SK-N-SH treated with all-trans-retinoic acid at 6 μM for 48 hours (cell line): Measurements from ENCODE around the gene ZNF175.
A peak's percentile ranks its signal among the peaks of the same experiment; 100 is the strongest.

Experiments used
- ATAC-seq: fragments of 200-7000 bp; cut with Tn5 transposase; 3 replicates; pipeline ENCODE4 v1.9.1; 2020; ENCODE audit warnings: mild to moderate bottlenecking, moderate library complexity
- BACH2 ChIP-seq: fragments of 250-450 bp; sonication (Bioruptor Pico); IDR thresholded peaks from 2 replicates; pipeline ENCODE4 v1.9.0; 2021; ENCODE audit warnings: mild to moderate bottlenecking, borderline replicate concordance
- CREB5 ChIP-seq: fragments of 250-450 bp; sonication (Bioruptor Pico); IDR thresholded peaks from 2 replicates; pipeline ENCODE4 v1.5.1; 2020; ENCODE audit warnings: low read depth, mild to moderate bottlenecking, moderate library complexity
- CSDC2 ChIP-seq: fragments of 250-450 bp; sonication (Bioruptor Pico); IDR thresholded peaks from 2 replicates; pipeline ENCODE4 v1.5.0; 2020; ENCODE audit warnings: mild to moderate bottlenecking, moderate library complexity
- CSRNP3 ChIP-seq: fragments of 250-450 bp; sonication (Bioruptor Pico); IDR thresholded peaks from 2 replicates; pipeline ENCODE4 v1.5.1; 2021; ENCODE audit warnings: mild to moderate bottlenecking, moderate library complexity
- ESRRG ChIP-seq: fragments of 250-450 bp; sonication (Bioruptor Pico); IDR thresholded peaks from 2 replicates; pipeline ENCODE4 v1.6.1; 2021; ENCODE audit warnings: mild to moderate bottlenecking
- GLIS3 ChIP-seq: fragments of 250-450 bp; sonication (Bioruptor Pico); IDR thresholded peaks from 2 replicates; pipeline ENCODE4 v1.5.0; 2020; ENCODE audit warnings: mild to moderate bottlenecking, moderate library complexity
- ISL1 ChIP-seq: fragments of 250-450 bp; sonication (Bioruptor Pico); IDR thresholded peaks from 2 replicates; pipeline ENCODE4 v2.1.2; 2022; ENCODE audit warnings: mild to moderate bottlenecking, moderate library complexity
- OSR1 ChIP-seq: fragments of 250-450 bp; sonication (Bioruptor Pico); IDR thresholded peaks from 2 replicates; pipeline ENCODE4 v1.8.0; 2022; ENCODE audit warnings: moderate library complexity, mild to moderate bottlenecking, inconsistent platforms
- RARB ChIP-seq: fragments of 250-450 bp; sonication (Bioruptor Pico); IDR thresholded peaks from 2 replicates; pipeline ENCODE4 v1.8.0; 2021; ENCODE audit warnings: mild to moderate bottlenecking, moderate library complexity
- TCF4 ChIP-seq: fragments of 250-450 bp; sonication (Bioruptor Pico); IDR thresholded peaks from 2 replicates; pipeline ENCODE4 v1.8.0; 2021; ENCODE audit warnings: mild to moderate bottlenecking, moderate library complexity, borderline replicate concordance
- TOX ChIP-seq: fragments of 250-450 bp; sonication (Bioruptor Pico); IDR thresholded peaks from 2 replicates; pipeline ENCODE4 v1.8.0; 2021; ENCODE audit warnings: mild to moderate bottlenecking, moderate library complexity, borderline replicate concordance
- ZC3H10 ChIP-seq: fragments of 250-450 bp; sonication (Bioruptor Pico); IDR thresholded peaks from 2 replicates; pipeline ENCODE4 v1.5.1; 2021; ENCODE audit warnings: mild to moderate bottlenecking, moderate library complexity
- ZFP3 ChIP-seq: fragments of 250-450 bp; sonication (Bioruptor Pico); IDR thresholded peaks from 2 replicates; pipeline ENCODE4 v1.5.0; 2020; ENCODE audit warnings: mild to moderate bottlenecking, moderate library complexity
- ZNF565 ChIP-seq: fragments of 450-650 bp; formaldehyde crosslinking; conservative IDR thresholded peaks from 2 replicates; pipeline ENCODE4 v1.5.0; 2020; ENCODE audit warnings: low read depth, mild to moderate bottlenecking, moderate library complexity
- ZNF70 ChIP-seq: fragments of 450-650 bp; formaldehyde crosslinking; IDR thresholded peaks from 2 replicates; pipeline ENCODE4 v1.5.0; 2020; ENCODE audit warnings: mild to moderate bottlenecking, moderate library complexity
- TF ChIP-seq, protein P1 (sequence below): fragments of 250-450 bp; sonication (Bioruptor Pico); IDR thresholded peaks from 2 replicates; pipeline ENCODE4 v1.8.0; 2021; ENCODE audit warnings: low read depth, mild to moderate bottlenecking, moderate library complexity, borderline replicate concordance
- TF ChIP-seq, protein P2 (sequence below): fragments of 250-450 bp; sonication (Bioruptor Pico); IDR thresholded peaks from 2 replicates; pipeline ENCODE4 v1.5.0; 2020; ENCODE audit warnings: mild to moderate bottlenecking, moderate library complexity
- TF ChIP-seq, protein P3 (sequence below): fragments of 250-450 bp; sonication (Bioruptor Pico); IDR thresholded peaks from 2 replicates; pipeline ENCODE4 v1.8.0; 2020; ENCODE audit warnings: mild to moderate bottlenecking, moderate library complexity, borderline replicate concordance

Gene ZNF175

GRCh38 chr19:51590441-51590840, 19.4 kb downstream of the ZNF175 start:
- TF ChIP-seq TOX (CRISPR knock-in tag) = no peak
- TF ChIP-seq ZNF565 = no peak
- TF ChIP-seq ZFP3 (CRISPR knock-in tag) = no peak
- no peak for ATAC-seq

- TF ChIP-seq, protein P1, sequence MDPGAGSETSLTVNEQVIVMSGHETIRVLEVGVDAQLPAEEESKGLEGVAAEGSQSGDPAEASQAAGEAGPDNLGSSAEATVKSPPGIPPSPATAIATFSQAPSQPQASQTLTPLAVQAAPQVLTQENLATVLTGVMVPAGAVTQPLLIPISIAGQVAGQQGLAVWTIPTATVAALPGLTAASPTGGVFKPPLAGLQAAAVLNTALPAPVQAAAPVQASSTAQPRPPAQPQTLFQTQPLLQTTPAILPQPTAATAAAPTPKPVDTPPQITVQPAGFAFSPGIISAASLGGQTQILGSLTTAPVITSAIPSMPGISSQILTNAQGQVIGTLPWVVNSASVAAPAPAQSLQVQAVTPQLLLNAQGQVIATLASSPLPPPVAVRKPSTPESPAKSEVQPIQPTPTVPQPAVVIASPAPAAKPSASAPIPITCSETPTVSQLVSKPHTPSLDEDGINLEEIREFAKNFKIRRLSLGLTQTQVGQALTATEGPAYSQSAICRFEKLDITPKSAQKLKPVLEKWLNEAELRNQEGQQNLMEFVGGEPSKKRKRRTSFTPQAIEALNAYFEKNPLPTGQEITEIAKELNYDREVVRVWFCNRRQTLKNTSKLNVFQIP (CRISPR knock-in tag) = no peak
- TF ChIP-seq TOX (CRISPR knock-in tag) (no peak), ISL1 (CRISPR knock-in tag) (no peak), CREB5 (CRISPR knock-in tag) (no peak), ESRRG (no peak), TCF4 (no peak), BACH2 (CRISPR knock-in tag) (no peak), CSDC2 (no peak), ZNF70 (CRISPR knock-in tag) (no peak)
- ATAC-seq = no peak
These were observed 21.4 kb downstream of the ZNF175 start for GRCh38 chr19:51592521-51592920.

DNA sequence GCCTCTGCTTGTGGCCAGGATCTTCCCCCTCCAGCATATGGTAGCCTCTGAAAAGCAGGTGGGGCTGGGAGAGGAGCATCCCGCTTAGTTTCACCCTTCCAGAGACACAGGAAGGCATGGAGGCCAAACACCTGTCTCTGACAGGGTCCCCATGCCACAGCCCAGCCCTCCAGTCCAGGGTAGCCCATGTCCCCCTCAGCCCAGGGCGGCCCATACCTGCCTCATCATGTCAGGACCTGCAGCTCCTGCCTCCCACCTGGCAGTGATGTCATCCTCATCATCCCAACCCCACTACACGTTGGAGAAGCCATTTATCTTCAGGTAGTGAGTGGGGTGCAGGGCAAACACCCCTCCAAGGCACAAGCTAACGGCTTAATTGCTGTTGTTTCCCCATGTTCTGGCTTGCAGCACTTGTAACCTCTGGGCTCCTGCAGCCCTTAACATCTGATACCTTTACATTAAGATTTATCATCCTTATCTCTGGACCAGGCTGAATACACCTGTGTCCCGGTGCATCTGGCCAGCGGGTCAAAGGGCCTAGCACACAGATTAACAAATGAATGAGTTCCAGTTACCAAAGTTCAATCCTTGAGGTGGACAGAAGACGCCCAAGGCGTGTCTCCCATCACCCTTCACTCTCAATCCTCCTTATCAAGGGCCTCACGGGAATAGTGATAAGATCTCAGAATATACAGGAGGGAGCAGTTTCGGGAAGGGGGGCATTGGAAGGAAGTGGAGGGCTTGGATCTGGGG, 22.2 kb downstream of the ZNF175 start:
- ATAC-seq = peak; percentile 5
- no peak for TF ChIP-seq ESRRG

DNA sequence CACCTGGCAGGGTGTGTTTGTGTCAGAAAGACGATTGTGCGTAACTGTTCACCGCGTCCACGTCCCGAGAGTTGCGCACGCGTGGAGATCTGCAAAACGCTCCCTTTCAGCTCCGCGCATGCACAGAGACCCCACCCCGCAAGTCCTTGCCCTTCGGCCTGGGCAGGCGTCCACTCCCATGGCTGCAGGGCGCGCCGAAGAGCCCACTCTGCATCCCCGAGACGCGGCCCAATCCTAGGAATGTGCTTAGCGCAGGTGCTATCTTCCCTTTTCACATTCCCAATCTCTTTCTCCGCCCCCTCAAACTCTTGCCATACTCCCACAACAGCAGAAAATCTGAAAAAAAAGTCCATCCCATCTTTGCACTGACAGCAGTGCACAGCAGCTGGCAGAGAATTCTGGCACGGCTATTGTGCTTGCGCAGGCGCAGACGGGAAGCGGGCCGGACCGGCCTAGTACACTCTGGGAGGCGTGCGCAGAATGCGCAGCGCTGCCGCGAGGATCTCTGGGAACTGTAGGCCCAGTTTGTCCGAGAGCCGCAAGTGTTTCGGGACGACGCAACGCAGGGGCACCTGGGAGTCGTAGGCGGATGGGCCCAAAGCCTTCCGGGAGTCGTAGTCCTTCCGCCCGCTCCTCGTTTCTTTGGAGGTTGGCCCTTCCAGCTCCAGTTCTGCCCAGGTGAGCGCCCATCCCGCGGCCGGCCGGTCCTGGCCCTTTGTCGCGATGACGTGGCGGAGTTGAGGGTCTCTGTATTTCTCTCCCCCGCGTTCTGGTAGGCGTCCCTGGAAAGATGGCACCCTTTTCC, 23.1 kb downstream of the ZNF175 start:
- TF ChIP-seq ZFP3 (CRISPR knock-in tag) (no peak), ZNF70 (CRISPR knock-in tag) (no peak), GLIS3 (no peak), BACH2 (CRISPR knock-in tag) (no peak), CSRNP3 (CRISPR knock-in tag) (no peak)
- TF ChIP-seq, protein P2, sequence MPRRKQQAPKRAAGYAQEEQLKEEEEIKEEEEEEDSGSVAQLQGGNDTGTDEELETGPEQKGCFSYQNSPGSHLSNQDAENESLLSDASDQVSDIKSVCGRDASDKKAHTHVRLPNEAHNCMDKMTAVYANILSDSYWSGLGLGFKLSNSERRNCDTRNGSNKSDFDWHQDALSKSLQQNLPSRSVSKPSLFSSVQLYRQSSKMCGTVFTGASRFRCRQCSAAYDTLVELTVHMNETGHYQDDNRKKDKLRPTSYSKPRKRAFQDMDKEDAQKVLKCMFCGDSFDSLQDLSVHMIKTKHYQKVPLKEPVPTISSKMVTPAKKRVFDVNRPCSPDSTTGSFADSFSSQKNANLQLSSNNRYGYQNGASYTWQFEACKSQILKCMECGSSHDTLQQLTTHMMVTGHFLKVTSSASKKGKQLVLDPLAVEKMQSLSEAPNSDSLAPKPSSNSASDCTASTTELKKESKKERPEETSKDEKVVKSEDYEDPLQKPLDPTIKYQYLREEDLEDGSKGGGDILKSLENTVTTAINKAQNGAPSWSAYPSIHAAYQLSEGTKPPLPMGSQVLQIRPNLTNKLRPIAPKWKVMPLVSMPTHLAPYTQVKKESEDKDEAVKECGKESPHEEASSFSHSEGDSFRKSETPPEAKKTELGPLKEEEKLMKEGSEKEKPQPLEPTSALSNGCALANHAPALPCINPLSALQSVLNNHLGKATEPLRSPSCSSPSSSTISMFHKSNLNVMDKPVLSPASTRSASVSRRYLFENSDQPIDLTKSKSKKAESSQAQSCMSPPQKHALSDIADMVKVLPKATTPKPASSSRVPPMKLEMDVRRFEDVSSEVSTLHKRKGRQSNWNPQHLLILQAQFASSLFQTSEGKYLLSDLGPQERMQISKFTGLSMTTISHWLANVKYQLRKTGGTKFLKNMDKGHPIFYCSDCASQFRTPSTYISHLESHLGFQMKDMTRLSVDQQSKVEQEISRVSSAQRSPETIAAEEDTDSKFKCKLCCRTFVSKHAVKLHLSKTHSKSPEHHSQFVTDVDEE (CRISPR knock-in tag) = peak; percentile 50; the same call in 1 of the 2 replicates
- TF ChIP-seq, protein P3, sequence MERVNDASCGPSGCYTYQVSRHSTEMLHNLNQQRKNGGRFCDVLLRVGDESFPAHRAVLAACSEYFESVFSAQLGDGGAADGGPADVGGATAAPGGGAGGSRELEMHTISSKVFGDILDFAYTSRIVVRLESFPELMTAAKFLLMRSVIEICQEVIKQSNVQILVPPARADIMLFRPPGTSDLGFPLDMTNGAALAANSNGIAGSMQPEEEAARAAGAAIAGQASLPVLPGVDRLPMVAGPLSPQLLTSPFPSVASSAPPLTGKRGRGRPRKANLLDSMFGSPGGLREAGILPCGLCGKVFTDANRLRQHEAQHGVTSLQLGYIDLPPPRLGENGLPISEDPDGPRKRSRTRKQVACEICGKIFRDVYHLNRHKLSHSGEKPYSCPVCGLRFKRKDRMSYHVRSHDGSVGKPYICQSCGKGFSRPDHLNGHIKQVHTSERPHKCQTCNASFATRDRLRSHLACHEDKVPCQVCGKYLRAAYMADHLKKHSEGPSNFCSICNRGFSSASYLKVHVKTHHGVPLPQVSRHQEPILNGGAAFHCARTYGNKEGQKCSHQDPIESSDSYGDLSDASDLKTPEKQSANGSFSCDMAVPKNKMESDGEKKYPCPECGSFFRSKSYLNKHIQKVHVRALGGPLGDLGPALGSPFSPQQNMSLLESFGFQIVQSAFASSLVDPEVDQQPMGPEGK (CRISPR knock-in tag) = no peak
- TF ChIP-seq, all 23 proteins: peak for 1
- ATAC-seq = peak; percentile 100

DNA sequence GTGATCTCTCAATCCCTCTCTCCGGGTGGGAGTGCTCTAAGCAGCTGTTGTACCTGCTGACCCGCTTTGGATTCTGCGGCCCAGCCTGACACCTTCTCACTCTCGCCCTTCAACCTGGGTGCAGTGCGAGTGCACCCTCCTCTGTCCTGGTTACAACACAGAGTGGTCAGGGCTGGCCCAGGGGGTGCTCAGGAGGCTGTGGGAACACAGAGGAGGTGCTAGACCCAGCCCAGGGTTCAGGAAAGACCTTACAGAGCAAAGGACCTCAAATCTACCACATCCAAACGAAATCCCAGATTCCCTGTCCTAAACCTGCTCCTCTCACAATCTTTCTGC, 23.7 kb downstream of the ZNF175 start:
- ATAC-seq = peak; percentile 56
- TF ChIP-seq CSDC2 = no peak
- TF ChIP-seq GLIS3 = no peak
- TF ChIP-seq, protein P1 (CRISPR knock-in tag) = no peak
- no peak for TF ChIP-seq ZC3H10 (CRISPR knock-in tag)
- TF ChIP-seq BACH2 (CRISPR knock-in tag) = no peak
- TF ChIP-seq TOX (CRISPR knock-in tag) = no peak
- TF ChIP-seq ISL1 (CRISPR knock-in tag) = no peak
- TF ChIP-seq, protein P3 (CRISPR knock-in tag) = no peak
- no peak for TF ChIP-seq RARB (CRISPR knock-in tag)
- no peak for TF ChIP-seq ZNF565
- no peak for TF ChIP-seq ESRRG
- no peak for TF ChIP-seq TCF4
- TF ChIP-seq OSR1 (CRISPR knock-in tag) = no peak
